ENCODE measurements around the gene PPAN.
A peak's percentile ranks its signal among the peaks of the same experiment; 100 is the strongest.

Gene PPAN

GRCh38 chr19:10092648-10093294, 13.4 kb upstream of the PPAN start:
- no peak for DNase-seq

GRCh38 chr19:10093295-10094186, 12.6 kb upstream of the PPAN start:
- no peak for DNase-seq

GRCh38 chr19:10095622-10095947, 10.6 kb upstream of the PPAN start:
- no peak for DNase-seq

- peak; percentile 76 for DNase-seq
These were observed 10.1 kb upstream of the PPAN start for GRCh38 chr19:10095948-10096614.

GRCh38 chr19:10096615-10096963, 9.6 kb upstream of the PPAN start:
- DNase-seq, result no peak

GRCh38 chr19:10100163-10100785, 5.9 kb upstream of the PPAN start:
- no peak for DNase-seq

GRCh38 chr19:10102787-10103236, 3.4 kb upstream of the PPAN start:
- DNase-seq, result no peak

GRCh38 chr19:10104130-10104513, 2.0 kb upstream of the PPAN start:
- DNase-seq, result no peak

GRCh38 chr19:10104665-10105508, 1.3 kb upstream of the PPAN start:
- DNase-seq, result peak; percentile 76

GRCh38 chr19:10105509-10106099, 558 bp upstream of the PPAN start:
- DNase-seq, result peak; percentile 74

- no peak for DNase-seq
These were observed 1.1 kb downstream of the PPAN start for GRCh38 chr19:10107254-10107653.

GRCh38 chr19:10107817-10108367, 1.7 kb downstream of the PPAN start:
- no peak for DNase-seq

- DNase-seq, result no peak
These were observed 3.4 kb downstream of the PPAN start for GRCh38 chr19:10109528-10109927.

GRCh38 chr19:10110076-10110971, 4.2 kb downstream of the PPAN start:
- DNase-seq, result no peak

GRCh38 chr19:10110972-10111317, 4.8 kb downstream of the PPAN start:
- DNase-seq, result no peak

GRCh38 chr19:10111405-10111811, 5.2 kb downstream of the PPAN start, which contains the start of gene P2RY11:
P2RY11 (plus strand) TSS chr19:10111693; CDS start chr19:10111722, 29 bp downstream.
- DNase-seq, result no peak

GRCh38 chr19:10112037-10112761, 6.0 kb downstream of the PPAN start:
- DNase-seq, result no peak

- DNase-seq, result no peak
These were observed 6.9 kb downstream of the PPAN start for GRCh38 chr19:10112895-10113591.

- no peak for DNase-seq
These were observed 7.4 kb downstream of the PPAN start for GRCh38 chr19:10113592-10113963.
